ENCODE measurements around the gene IER5.
"Not testable (repeated sequence)": the region's sequence is repeated elsewhere in the genome, so short reads cannot be mapped to it uniquely, and the experiment has no call there.

The IER5 gene

GRCh38 chr1:181088079-181089016 lies at the start of gene IER5:
Gene IER5, plus strand, starts transcription at chr1:181088700. Its CDS starts 203 bp downstream, at chr1:181088903.
- DNase-seq: peak; percentile 94

- no peak for DNase-seq
Measured at GRCh38 chr1:181040284-181040865, 48.1 kb upstream of the IER5 start.

DNA sequence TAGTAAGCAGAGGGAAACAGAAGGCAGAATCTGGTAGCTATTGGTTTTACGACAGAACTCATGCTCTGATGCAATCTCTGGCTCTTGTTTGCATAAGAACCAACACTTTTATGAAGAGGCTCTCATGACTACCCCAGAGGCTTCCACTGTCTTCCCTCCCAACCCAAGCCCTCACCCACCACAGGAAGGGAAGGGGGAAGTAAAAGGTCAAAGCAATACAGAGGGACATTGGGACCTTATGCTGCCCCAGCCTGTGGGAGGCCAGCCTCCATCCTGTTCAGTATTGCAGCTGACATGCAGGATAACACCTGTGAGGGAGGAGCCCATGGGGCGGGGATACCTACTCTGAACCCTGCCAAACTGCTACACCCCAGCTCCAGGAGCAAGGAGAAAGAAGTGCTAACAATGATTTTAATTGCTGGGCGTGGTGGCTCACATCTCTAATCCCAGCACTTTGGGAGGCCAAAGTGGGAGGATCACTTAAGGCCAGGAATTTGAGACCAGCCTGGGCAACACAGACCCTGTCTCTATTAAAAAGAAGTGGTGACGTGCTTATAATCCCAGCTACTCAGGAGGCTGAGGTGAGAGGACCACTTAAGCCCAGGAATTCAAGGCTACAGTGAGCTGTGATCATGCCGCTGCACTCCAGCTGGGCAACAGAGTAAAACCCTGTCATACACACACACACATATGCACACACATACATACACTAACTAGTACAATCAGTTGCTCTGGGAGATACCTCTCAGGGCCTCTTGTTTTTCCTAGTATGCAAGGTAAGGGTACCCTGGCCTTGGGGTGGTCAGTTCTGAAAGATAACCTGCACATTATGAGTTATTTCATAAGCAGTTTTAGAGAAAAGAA lies 45.2 kb upstream of the IER5 start:
- peak; percentile 89 to 91 for DNase-seq

DNA sequence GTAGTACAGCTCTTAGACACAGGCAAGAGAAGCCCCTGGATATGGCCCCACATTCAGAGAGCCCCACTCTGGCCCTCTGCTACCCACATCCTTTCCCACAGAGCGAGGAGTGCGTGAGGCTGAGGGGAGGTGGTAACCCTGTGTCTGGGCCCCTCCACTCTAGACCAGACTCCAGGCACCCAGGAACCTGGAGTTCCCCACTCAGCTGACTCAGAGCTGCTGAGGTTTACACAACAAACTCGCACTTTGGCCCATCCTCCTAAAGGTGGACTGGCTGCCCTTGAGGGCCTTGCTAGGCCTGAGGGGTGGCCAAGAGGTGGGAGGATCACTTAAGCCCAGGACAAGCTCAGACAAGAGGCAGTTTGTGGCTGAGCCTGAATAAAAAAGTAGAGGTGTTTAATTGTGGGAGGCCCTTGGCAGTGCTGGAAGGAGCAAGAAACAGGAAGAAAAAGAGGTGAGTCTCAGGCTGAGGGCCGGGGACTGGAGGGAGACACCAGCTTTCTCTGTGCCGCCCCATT lies 44.0 kb upstream of the IER5 start:
- DNase-seq: no peak

DNA sequence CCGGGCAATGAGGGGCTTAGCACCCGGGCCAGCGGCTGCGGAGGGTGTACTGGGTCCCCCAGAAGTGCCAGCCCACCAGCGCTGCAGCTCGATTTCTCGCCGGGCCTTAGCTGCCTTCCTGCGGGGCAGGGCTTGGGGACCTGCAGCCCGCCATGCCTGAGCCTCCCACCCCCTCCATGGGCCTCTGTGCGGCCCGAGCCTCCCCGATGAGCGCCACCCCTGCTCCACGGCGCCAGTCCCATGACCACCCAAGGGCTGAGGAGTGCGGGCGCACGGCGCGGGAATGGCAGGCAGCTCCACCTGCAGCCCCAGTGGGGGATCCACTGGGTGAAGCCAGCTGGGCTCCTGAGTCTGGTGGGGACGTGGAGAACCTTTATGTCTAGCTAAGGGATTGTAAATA lies 42.6 kb upstream of the IER5 start:
- DNase-seq: not testable (repeated sequence)

- no peak for DNase-seq
Measured at GRCh38 chr1:181049378-181049777, 39.1 kb upstream of the IER5 start.

DNA sequence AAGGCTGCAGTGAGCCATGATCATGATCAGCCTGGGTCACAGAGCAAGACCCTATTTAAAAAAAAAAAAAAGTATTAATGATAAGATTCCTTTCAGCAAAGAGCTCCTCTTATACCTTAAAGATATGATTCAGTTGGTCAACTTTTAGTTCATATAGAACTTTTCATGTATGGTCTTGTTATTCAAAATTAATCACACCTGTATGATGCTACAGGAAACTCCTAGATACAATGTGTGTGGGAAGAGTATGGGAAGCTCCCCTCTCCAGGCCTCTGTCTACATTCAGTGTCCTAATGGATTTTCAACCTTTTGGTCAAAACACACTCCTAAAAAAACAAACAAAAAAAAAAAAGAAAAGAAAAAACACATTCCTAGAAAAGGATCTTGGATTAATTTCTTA lies 37.6 kb upstream of the IER5 start:
- DNase-seq: no peak

- no peak for DNase-seq
Measured at GRCh38 chr1:181056560-181056959, 31.9 kb upstream of the IER5 start.

DNA sequence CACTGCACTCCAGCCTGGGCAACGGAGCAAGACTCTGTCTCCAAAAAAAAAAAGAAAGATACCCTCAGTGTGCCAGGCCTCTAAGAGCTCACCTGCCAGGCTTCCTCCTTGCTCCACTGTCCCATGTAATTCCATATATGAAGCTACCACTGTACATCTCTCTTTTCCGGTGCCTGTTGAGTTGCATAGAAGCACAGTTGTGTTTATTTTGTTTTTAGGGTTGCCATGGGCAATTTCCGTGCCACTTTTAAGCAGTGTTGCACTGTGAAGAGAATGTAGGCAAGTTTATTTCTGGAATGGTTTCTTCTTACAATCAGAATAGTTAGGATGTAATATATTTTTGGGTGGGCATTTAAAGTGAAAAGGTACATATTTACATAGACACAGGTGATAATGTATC lies 31.4 kb upstream of the IER5 start:
- DNase-seq: no peak

DNA sequence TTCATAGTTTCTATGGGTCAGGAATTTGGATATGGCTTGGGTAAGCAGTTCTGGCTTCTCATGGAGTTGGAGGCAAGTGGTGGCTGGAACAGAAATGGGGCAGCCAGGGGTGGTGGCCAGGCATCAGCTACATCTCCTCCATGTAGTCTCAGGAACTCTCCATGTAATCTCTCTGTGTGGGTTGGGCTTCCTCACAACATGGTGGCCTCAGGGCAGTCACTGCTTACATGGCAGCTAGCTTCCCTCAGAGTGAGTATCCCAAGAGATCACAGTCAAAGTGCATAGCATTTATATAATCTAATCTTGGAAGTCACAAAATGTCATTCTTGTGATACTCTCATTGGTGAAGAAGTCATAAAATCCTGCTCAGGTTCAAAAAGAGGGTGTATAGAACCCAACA lies 29.1 kb upstream of the IER5 start:
- DNase-seq: no peak

GRCh38 chr1:181060066-181060465 lies 28.4 kb upstream of the IER5 start:
- no peak for DNase-seq

GRCh38 chr1:181060947-181061346 lies 27.6 kb upstream of the IER5 start:
- DNase-seq: not testable (repeated sequence)

- DNase-seq: no peak
Measured at GRCh38 chr1:181061487-181061886, 27.0 kb upstream of the IER5 start.

DNA sequence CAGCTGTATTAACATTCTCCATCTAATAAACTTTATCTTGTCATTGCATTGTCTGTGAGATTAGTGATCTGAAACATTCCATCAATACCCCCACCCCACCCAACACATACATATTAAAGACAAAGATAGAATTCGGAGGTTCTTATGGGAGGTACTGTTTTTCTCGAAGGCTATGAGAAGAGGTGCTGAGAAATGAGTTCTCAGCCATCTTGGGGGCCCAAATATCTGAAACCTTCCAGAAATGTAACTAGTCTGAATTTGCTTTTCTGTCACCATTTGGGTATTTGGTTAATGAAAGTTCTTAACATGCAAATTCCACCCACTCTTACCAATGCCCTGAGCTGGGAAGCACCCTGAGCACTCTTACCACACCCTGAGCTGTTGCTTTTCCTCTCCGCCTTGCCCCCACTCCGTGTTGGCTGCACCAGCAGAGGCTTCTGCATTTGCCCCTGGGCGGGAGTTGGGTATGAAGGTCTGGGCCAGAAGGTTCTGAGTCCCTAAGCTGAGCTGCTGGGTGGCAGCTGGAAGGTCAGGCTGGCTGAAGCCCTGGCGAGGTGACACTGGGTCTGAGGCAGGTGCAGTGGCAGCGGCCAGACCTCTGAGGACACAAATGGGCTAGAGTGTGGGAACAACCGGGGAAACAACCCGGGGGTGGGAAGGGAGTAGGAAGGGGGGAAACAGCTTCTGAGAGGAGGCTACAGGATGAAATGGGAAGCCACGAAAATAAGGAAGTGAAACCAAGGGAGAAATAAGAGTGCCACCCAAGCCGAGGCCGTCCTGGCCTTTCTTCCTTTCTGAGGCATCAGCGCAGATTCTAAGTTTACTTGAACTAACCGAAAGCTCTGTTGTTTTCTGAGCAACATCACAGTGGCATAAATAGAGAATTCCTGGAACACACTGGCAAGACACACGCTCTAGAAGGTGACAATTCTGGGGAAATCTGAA lies 26.3 kb upstream of the IER5 start:
- DNase-seq: peak; percentile 41 to 46

DNA sequence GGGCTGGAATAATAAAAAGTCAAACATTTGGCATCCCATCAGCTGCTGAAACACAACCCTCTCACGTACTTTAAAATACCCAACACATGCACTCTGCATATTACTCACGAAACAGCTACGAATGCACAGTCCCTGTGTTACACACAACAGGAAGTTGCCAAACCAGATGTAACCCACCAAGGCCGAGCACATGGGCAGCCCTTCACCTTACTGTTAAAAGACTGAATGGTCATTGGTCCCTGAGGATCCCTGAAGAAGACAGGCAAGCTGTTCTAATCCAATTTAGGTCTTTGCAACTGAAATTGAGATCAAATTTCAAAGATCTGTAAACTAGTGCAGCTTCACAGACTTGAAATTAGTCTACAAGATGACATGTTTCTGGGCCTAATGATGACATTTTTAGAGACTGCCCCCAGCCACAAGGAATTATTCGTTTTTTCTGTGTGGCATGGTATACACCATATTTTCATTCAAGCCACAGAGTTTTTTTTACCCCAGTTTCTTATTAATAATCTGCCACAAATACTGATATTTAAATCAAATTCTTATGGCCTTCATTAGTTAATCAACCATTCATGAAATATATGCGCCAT lies 25.6 kb upstream of the IER5 start:
- peak; percentile 54 to 65 for DNase-seq

DNA sequence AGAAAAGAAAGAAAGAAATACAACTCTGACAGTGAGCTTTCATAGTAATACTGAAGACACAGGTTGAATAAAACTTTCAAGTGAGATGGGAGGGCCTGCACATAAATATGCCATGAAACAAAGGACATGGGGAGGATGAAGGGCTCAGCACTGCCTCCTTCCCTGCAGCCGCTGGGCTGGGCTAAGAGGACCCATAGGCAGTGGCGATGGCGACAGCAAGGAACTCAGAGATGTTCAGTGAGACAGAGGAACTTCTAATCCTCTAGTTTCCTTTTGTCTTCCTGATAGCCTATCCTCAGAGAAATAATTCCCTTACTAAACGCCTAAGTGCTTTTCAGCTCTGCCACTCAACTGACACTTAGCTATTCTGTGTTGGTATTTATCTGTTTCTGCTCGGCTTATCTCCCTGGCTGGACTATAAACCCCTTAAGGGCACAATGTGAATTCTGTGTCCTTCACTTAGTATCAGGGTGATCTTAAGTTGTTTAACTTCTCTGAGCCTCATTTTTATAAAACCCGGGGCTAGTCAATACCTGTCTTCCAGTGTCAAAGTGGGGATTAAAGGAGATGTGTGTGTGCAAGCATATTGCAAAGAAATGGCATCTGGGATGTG lies 24.4 kb upstream of the IER5 start:
- peak in 1 of 2 experiments; percentile 5 for DNase-seq

GRCh38 chr1:181064702-181065101 lies 23.8 kb upstream of the IER5 start:
- DNase-seq: no peak

GRCh38 chr1:181073638-181074037 lies 14.9 kb upstream of the IER5 start:
- DNase-seq: no peak

- DNase-seq: no peak
Measured at GRCh38 chr1:181075766-181076350, 12.6 kb upstream of the IER5 start.

DNA sequence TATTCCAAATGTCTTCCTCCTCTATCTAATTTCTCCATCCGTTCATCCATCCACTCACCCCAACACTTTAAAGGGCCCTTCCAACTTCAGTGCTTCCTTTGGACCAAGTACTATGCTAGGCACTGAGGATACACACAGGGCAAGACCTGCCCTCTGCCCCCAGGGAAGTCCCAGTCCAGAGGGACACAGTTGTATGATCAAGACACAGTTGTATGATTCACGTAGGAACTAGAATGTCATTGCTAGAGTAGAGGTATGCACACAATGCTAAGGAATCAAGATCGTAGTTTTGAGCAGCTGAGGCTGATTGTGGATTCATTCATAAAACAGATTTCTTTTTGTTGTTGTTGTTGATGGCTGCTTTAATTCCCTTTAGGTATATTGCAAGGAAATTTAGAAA lies 11.6 kb upstream of the IER5 start:
- DNase-seq: no peak
